HG03457 (cell line): Measurements from ENCODE around the gene DPYD.
"Not testable (repeated sequence)": the region's sequence is repeated elsewhere in the genome, so short reads cannot be mapped to it uniquely, and the experiment has no call there.

Experiments used
- ATAC-seq: cut with Tn5 transposase; IDR thresholded peaks from one replicate; pipeline ENCODE4 v1.9.1; 2021; ENCODE audit warnings: moderate number of reproducible peaks; ENCODE audit not compliant: unreplicated experiment

Gene DPYD

DNA sequence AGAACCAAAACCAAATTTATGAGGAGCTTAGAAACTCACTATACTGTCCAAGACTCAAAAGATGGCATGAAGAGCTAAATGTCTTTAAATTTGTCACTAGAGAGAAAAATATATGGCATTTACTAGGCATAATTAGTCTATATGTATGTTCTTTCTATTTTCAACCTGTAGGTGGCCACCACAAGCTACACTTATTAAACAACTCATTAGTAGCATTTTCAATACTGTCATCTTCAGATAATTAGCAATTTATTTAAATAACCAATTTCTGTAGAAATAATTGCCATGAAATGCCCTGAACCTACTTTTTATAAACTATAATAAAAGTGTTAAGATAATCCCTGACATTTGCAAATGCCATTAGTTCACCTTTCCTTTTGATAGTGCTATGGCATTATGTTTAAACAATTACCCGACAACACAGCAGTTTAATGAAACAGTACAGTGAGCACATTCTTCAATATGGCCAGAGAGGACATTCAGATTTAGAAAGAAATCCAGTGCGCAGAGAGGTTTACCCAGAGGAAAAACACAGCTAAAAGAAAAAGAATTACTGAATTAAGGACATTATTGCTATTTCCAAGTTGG lies 676.8 kb downstream of the DPYD start:
- ATAC-seq, result peak; percentile 51

DNA sequence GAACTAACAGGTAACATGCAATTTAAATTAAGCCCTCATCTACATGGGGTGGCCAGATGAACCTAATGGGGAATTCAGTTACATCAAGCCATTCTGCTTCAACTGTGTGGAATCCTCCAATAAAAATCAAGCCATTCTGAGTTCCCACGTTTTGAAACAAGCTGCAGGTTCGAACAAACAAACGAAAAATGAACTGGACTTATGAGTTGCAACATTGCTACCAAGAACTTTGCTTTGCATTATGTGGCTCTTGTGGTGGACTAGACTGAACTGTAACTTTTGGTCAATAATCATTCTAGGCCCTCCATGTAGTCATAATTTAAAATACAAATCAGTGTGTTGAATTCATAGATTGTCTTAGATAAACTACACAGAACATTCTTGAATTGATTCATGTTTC lies 682.0 kb downstream of the DPYD start:
- ATAC-seq, result no peak

DNA sequence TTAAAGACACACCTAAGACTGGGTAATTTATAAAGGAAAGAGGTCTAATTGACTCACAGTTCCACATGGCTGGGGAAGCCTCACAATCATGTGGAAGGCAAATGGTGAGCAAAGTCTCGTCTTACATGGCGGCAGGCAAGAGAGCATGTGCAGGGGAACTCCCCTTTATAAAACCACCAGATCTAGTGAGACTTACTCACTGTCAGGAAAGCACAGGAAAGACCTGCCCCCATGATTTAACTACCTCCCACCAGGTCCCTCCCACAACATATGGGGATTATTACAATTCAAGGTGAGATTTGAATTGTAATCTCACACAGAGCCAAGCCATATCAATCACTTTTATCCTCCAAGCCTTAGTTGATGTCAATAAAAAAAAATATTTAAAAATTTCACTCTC lies 689.5 kb downstream of the DPYD start:
- ATAC-seq, result not testable (repeated sequence)

DNA sequence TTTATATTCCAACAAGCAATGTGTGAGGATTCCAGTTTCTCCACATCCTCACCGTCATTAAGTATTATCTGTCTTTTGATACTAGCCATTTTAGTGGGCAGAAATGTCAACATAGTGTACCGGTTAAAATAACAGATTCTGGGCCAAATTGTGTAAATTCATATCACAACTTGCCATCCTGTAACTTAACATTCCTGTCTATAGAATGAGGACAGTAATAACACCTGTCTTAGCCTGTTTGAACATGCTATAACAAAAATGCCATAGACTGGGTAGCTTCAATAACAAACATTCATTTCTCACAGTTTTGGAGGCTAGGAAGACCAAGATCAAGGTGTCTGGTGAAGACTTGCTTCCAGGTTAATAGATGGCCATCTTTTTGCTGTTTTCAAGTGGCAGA lies 708.2 kb downstream of the DPYD start:
- ATAC-seq, result no peak

DNA sequence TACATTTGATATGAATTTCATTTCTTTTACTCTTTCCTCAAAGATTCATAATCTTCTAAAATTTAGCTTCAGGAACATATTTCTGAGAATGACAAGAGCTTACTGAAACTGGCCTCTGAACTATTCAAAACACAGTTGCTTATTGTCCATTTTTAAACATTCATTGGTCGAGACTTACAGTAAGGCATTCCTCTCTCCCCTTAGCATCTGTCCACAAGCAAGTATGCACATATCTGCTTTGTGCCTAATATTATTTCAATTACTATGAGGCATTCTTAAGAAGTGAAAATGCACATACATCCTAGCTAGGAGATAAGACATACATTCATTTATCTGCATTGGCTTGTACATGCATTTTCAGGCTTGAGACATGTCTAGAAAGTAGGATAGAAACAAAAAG lies 710.5 kb downstream of the DPYD start:
- ATAC-seq, result no peak

DNA sequence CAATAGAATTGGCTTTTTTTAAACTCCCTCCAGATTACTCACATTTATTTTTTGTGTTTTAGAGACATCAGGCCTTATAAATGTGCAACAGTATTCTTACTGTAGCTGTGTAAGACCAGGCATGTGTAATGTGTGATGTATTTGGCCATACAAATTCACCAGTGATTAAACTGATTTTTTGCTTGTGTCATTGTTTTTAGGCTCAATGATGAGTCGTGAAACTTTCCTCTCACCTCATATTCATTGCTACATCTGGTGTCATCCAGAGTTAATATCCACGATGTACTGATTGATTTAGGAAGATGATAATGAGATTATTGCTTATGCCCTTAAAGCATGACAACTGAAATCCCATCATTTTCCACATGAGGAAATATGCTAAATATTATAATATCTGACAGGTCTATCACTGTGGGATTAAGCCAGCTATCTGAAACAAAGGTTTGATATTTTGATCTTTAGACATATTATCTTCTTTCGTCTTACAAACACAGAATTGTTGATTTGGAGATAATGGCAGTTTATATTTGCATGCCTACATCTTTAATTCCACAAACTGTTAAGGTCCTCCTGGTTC lies 711.4 kb downstream of the DPYD start:
- no peak for ATAC-seq

DNA sequence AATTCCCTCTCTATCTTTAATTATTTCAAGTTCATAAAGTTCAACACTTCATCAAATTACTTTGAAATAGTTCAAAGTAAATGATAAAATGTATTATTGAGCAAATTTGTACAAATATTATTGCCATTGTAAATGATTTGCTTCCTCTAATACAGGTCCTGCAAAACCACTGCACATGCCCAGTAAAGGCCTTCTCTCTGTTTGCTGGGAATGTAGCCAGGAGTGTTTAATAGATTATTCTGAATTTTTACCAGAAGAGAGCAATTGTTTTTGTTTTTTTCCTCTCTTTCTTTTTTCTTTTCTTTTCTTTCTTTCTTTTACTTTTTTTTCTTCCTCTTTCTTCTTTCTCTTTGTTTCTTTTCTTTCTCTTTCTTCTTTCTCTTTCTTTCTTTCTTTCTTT lies 713.0 kb downstream of the DPYD start:
- no peak for ATAC-seq

DNA sequence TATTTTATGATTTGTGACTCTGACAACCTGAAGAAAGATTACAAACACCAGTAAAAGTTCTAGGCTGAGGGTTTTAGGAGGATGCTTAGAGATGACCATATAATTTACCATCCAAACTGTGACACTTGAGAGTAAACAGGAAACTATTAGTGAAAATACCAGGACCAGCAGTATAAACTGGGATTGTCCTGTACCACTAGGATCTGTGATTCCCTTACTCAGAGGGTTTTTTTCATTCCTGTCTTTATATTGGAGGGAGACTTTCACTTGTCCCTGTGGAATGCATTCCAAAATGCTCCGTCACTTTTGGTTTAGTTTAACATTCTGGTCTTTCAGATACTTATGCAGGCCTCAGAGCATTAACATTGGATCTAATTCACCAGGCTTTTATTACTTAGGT lies 716.4 kb downstream of the DPYD start:
- no peak for ATAC-seq

DNA sequence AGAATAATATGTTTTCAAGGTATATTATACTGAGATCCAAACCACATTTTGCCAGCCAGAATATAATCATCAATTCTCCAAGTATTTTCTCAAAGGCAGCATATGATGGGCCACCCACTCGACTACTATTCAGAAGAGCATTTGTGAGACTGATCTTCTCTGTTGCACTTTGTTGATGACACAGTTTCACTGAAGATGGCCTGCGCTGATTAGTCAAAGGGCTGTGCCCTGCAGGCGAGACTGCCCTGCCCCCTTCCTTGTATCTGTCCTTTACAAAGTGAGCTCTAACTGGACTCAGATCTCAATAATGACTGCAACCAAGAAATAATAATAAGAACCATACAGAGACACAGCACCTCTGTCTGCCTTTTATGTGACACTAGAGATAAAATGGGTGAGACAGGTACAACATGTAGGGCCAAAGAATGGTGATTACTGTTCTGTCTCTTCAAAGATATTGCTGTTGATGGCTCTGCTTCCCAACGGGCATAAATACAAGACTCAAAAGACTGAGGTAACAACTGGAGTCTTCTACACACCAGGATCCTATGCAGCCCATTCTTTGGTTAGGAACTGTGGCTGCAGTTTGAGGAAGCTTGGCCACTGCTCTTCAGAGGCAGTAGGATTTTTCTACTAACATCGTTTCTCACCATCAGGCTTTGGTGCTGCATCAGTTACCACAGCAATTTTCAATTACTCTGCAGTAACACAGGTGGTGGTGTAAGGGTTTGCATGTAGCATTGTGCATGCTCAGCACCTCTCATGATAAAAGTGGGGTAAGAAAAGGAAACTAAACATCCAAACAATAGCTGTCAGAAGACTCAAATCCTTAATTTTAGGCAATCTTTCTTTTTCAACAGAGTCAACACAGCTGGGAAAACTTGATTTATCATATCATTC lies 718.1 kb downstream of the DPYD start:
- no peak for ATAC-seq

DNA sequence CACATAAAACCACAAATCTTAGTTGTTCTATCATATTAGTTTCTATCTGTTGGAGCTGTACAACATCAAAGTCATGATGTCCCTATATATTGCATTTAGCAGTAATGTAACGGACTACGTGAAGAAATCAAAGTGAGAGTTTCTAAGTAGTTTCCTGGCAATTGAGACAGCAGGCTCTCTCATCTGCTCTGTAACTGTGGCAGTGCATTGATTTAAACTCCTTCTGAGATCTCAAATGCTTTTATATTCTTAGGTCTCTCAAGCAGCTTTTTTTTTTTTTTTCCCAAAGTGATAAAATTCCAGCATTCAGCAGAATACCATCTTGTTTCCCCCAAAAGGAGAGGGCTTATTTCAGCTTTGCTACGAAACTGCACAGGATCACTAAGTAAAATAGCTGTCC lies 719.2 kb downstream of the DPYD start:
- ATAC-seq, result no peak

DNA sequence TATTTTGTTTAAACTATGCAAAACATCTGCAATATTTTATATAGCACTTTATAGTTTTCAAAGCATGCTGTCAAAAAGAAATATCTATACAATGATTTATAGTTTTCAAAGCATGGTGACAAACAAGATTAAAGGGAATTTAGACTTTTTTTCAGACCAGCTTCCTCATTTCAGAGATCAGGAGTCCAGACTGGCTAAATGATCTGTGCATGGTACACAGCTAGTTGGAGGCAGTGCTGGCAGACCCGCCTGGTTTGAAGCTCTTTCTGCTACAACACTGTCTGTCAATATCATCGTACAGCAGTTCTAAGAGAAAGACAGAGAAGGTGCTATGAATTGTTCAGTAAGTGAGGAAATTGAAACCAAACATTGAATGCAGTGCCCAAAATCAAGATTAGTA lies 720.2 kb downstream of the DPYD start:
- no peak for ATAC-seq

DNA sequence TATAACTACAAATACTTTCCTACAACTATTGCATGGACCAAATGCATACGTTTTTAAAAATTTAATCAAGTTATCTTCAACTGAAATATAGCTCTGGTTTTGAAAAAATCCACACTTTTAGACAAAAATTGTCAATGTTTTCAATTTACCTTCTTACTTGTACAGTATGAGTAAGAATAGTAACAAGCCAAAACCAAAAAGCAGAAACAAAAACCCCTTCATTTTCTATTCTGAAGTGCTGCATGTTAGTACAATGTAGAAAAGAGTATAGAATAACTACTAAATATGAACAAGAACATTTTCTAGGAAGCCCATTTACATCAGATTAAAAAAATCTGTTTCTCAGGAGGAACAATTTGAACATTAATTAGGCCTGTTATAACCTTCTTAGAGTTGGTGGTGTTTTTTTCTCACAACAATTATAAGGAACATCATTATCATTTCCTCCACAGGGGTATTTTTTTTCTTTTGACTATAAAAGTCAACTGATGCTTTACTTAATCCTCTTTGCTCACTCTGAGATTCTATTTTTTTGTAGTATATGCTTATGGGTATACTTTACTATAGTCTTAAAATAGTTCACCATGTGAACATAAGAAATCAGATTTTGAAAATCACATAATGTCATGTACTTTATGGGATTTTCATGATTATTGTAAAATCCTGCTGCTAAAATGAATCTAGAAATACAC lies 723.9 kb downstream of the DPYD start:
- ATAC-seq, result no peak

DNA sequence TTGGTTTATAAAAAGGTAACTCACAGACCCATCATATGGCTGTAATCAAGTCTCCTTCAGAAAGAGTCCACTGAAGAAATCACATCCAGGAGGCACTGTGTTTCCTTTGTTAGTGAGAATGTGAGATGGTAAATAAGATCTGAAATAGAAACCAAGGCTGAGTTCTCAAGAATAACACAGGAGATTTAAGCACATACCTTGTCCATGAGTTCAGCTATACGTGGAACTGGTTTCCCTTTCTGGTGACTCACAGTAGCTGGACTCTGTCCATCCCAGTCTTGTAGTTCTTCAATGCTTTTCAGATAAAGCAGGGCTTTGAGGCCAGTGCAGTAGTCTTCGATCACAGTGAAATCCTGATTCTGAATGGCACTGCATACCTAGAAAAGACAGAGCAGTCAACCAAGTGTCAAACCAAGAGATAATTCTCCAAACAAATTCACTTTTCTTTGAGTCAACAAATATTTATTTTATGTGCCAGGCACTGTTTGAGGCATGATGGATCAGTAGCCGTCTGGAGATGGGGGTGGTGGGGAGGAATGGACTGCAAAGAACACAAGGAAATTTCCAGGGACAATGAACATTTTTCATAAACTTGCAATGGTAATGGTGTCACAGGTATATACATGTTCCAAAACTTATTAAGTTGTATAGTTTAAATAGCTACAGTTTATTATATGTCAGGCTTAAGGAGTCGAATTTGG lies 727.8 kb downstream of the DPYD start:
- ATAC-seq, result no peak

DNA sequence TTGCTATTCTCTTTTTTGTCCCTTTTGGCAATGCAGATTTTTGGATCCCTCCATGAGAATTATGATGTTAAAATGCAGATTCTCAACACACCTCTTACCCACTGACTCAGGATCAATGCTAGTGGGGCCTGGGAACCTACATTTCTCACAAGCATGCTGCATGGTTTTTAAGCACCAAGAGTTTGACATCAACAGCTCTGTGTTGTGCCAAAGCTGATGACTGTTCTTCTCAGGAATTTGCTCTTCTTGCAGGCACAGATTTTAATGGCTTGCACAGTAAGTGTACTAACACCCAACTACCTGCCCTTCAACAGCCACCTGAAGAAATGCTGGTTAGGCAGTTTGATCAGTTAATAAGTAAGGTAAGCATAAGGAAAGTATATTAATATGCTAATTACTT lies 730.5 kb downstream of the DPYD start:
- ATAC-seq, result no peak

DNA sequence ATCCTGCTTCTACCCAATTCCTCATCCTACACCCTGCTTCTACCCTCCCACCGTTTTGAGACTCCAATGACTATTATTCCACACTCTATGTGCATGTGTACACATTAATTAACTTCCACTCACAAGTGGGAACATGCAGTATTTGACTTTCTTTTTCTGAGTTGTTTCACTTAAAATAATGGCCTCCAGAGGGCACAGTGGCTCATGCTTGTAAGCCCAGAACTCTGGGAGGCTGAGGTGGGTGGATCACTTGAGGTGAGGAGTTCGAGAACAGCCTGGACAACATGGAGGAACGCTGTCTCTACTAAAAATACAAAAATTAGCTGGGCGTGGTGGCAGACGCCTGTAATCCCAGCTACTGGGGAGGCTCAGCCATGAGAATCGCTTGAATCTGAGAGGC lies 734.5 kb downstream of the DPYD start:
- no peak for ATAC-seq

DNA sequence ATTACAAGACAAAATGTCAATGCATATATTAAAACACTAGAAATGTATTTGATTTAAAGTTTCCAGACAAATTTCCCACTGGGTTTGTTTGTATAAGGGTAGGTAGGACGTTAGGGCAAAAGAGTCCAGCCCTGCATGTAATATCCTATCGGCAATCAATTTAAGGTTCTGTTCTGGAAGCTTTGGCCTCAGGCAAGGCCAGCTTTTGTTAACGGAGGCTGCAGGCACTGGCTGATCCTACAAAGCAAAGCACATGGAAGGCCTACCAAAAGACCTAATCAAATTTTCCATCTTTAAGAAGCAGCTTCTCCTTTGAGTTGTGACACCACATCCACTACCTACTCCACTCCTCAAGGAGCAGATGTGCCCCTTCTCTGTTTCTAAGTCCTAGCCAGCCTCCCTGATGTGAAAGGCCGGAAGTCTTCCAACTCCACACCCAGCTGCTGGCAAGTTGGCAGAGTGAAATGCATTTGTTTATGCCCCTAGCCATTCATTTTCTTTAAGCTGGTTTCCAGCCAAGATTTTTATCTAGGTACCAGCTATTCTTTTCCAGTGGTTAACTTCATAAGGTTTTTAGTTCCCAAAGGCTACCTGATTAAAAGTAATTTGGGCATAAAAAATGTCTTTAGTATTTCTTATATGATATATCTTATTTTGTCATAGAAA lies 746.7 kb downstream of the DPYD start:
- ATAC-seq, result no peak

DNA sequence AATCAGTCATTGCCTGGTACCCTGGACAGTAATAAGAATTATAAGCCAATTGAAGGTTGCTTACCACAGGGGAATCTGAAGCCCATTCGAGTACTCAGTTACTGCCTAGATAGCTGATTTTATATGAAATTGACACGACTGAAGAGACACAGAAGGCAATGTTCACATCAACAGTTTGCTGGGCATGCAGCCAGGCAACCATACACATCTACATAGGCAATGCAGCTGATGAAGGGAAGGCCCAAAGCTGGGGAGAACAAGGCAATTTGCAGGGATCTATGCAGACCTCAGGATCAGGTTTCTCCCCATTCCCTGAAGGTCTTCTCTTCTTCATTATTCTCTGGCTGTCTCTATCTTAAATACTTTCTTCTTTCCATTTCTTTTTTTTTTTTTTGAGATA lies 750.5 kb downstream of the DPYD start:
- no peak for ATAC-seq

DNA sequence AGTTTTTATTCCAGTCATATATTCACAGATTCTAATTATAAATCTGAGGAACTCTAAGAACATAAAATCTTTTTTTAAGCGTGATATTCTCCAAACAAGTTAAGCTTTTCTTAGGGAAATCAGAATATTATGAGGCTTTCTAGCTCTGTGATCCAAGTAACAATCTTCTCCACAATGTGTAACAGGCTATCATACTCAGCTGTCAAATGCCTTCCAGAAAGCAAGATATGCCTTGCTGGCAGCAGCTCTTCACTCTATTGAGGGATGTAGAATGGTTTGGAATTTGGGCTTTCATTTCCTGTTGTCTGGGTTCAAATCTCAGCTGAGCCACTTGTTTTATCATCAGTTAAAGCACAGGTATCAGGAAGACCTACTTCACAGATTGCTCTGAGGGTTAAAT lies 752.8 kb downstream of the DPYD start:
- ATAC-seq, result no peak

DNA sequence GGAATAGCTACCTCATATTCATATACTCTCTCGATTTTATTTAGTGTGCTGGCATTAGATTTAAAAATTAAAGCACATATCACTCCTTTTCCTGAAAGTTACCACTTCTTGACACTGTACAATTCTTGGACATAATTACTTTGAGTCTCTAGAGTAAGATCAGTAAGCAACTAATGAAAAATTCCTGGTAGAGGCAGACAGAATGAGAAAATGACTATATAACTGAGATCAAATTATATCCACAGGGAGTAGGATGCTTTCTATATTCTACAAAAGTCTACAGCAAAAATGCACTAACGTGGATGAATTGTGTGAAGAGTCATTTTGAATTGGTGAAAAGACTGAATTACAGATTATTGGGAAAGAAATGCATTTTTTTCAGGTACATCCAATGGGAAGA lies 753.6 kb downstream of the DPYD start:
- ATAC-seq, result no peak

DNA sequence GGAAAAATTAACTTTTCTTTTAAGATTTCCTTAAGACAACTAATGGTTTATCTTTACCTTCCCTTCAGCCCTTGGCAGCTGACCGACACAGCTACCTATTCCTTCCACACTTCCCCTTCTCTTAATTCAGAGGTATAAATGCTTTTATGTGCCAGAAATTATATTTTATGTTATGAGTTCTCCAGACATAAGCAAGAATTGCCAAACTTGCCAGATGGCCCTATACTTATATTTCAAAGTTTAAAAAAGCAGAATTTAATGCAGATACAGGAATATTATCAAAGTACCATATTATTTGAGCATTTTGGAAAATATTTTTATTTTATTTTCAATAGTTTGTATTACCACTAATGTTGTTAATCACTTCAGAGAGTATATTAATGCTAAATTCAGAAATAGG lies 754.2 kb downstream of the DPYD start:
- no peak for ATAC-seq

DNA sequence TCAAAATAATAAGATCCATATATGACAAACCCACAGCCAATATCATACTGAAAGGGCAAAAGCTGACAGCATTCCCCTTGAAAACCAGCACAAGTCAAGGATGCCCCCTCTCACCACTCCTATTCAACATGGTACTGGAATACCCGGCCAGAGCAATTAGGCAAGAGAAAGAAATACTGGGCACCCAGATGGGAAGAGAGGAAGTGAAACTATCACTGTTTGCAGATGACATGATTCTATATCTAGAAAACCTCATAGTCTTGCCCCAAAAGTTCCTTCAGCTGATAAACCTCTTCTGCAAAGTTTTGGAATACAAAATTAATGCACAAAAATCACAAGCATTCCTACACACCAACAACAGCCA lies 756.6 kb downstream of the DPYD start:
- no peak for ATAC-seq
